Activated T-helper 1 cell treated with anti-CD3 and anti-CD28 coated beads, Interleukin-12 subunit alpha, Interleukin-12 subunit beta, Interleukin-2, Interleukin-4 antibody, amounts not matched to agents 30 ng/mL and 10 ng/mL and 1 ng/mL, durations not matched to agents 14 hours and 24 hours and 36 hours (primary cell): ENCODE data around the gene PTPRU. TPM values are rescaled to one million over a fixed set of nuclear protein-coding genes. Genes with fewer than 3 reads are reported as not detected.

Source experiments
- DNase-seq: peaks from one replicate; pipeline ENCODE4 v3.0.0; 2021; ENCODE audit warnings: low spot score
- H3K27ac Mint-ChIP-seq: one replicate; pipeline ENCODE4 v1.8.0; 2021; ENCODE audit warnings: mild to moderate bottlenecking, mixed read lengths
- H3K27me3 Mint-ChIP-seq: one replicate; pipeline ENCODE4 v1.8.0; 2022; ENCODE audit warnings: mild to moderate bottlenecking, moderate library complexity, mixed read lengths; ENCODE audit not compliant: insufficient read depth
- H3K36me3 Mint-ChIP-seq: one replicate; pipeline ENCODE4 v1.8.0; 2021; ENCODE audit warnings: low read depth, mixed read lengths
- H3K4me1 Mint-ChIP-seq: one replicate; pipeline ENCODE4 v1.8.0; 2021; ENCODE audit warnings: low read depth, mixed read lengths
- H3K4me3 Mint-ChIP-seq: one replicate; pipeline ENCODE4 v1.8.0; 2021; ENCODE audit warnings: mild to moderate bottlenecking, moderate library complexity, mixed read lengths
- H3K9me3 Mint-ChIP-seq: one replicate; pipeline ENCODE4 v1.8.0; 2021; ENCODE audit warnings: mixed read lengths
- intact Hi-C: fragments of 100-400 bp; cut with micrococcal nuclease; formaldehyde crosslinking; loops from one replicate; pipeline ENCODE4 v1.15.1; 2024
- total RNA-seq: library from RNA; stranded (reverse); gene quantifications from 2 replicates; pipeline ENCODE4 v1.2.3, GENCODE V29; 2022

The PTPRU gene
- total RNA-seq, 1 donor from 2014 or later: 0.67 TPM

DNA sequence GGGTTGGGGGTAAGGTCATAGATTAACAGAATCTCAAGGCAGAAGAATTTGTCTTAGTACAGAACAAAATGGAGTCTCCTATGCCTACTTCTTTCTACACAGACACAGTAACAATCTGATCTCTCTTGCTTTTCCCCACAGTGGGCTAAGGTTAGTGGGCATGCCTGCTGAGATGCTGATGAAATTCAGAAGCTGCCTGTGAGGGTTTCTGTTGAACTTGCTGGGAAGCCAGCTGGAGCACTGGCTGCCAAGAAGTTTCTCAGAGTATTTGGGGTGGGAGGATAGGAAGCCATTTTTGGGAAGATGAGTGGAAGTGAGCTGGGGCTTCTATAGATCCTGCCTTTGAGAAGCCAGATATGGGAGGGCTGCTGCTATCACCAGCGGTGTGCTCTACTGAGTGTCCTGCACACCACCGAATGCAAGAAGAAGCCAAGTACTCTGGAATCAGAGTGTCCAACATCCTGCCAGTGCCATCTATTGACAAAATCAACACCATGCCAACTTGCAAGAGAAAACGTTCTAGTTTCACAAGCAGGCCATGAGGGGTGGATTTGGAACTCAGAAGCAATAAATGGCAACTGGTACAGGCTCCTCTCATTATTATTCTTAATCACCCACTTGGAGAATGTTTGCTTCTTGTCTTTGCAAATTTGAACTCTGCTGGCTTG, 102.7 kb downstream of the PTPRU start:
- no peaks in the 10 kb centered on the region for H3K36me3 Mint-ChIP-seq

DNA sequence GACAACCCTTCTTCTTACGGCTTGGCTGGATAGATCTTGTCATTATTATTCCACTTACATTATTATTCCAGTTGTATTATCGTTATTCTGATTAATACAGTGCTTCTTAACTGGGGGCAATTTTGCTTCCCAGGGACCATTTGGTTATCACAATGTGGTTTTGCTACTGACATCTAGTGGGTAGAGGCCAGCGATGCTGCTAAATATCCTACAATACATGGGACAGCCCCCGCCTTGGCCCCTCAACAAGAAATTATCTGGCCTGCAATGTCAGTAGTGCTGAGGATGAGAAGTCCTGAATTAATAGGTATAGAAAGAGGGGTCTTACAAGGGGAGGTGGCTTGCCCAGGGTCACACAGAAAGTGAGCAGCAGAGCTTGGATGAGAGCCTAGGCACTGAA, 105.6 kb downstream of the PTPRU start:
- H3K4me1 Mint-ChIP-seq: no peaks in the 10 kb centered on the region
- no peak for DNase-seq
- no peaks in the 10 kb centered on the region for H3K36me3 Mint-ChIP-seq
- intact Hi-C loops: loop anchor here (2.0 kb wide), 1 partner anchor 105 kb away; the partner anchor contains the start of gene PTPRU
- no peaks in the 10 kb centered on the region for H3K9me3 Mint-ChIP-seq
- H3K4me3 Mint-ChIP-seq: no peak overlapping the region
- peaks cover 19% of the 10 kb centered on the region for H3K27me3 Mint-ChIP-seq
- no peak overlapping the region for H3K27ac Mint-ChIP-seq

More for the DNA sequence above, 102.7 kb downstream of the PTPRU start:
- intact Hi-C loops: no loop called here
- Mint-ChIP-seq H3K4me1 (no peaks in the 10 kb centered on the region), H3K4me3 (no peak overlapping the region), H3K9me3 (no peaks in the 10 kb centered on the region), H3K27ac (no peak overlapping the region), H3K27me3 (peaks cover 17% of the 10 kb centered on the region)
- DNase-seq: no peak

DNA sequence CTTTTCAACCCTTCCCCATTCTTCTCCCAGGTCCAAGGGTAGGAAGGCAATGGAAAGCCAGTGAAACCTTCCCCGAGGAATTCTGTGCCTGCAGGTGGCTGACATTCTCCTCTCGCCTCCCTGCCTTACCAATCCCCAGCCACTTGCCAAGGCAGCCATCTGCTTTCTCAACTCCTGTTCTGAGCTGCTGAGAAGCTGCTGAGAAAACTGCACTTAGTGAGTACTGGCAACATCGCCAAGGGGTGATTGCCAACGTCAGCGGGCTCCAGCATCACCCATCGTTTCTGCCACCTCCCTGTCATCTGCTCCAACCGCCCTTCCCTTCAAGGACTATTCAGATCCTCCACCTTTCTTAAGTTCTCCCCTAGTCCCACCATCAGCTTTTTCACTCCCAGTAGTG, 106.0 kb downstream of the PTPRU start:
- no peak overlapping the region for H3K4me3 Mint-ChIP-seq
- intact Hi-C loops: no loop called here
- DNase-seq: no peak
- peaks cover 21% of the 10 kb centered on the region for H3K27me3 Mint-ChIP-seq
- H3K4me1 Mint-ChIP-seq: no peaks in the 10 kb centered on the region
- no peaks in the 10 kb centered on the region for H3K9me3 Mint-ChIP-seq
- H3K27ac Mint-ChIP-seq: no peak overlapping the region
- H3K36me3 Mint-ChIP-seq: no peaks in the 10 kb centered on the region

DNA sequence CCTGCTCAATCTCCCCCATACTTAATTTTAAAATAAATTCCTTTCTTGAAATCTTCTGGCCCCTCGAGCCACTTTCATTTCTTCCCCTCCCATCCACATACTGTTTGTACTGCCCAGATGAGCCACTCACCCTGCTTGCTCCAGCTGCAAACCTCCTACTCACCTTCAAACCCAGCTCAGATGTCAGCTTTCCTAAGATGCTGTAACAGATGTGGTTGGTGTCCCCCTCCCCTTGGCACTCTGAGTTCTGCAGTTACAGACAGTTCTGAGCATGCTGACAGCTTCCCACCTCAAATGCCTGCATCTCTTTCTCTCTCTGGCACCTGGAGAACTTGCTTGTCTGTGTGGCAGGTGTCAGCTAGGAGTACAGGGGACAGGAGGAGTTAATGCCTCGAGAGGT, 106.7 kb downstream of the PTPRU start:
- no peaks in the 10 kb centered on the region for H3K4me1 Mint-ChIP-seq
- peaks cover 21% of the 10 kb centered on the region for H3K27me3 Mint-ChIP-seq
- H3K4me3 Mint-ChIP-seq: no peak overlapping the region
- intact Hi-C loops: no loop called here
- no peaks in the 10 kb centered on the region for H3K36me3 Mint-ChIP-seq
- no peaks in the 10 kb centered on the region for H3K9me3 Mint-ChIP-seq
- H3K27ac Mint-ChIP-seq: no peak overlapping the region
- DNase-seq: no peak

DNA sequence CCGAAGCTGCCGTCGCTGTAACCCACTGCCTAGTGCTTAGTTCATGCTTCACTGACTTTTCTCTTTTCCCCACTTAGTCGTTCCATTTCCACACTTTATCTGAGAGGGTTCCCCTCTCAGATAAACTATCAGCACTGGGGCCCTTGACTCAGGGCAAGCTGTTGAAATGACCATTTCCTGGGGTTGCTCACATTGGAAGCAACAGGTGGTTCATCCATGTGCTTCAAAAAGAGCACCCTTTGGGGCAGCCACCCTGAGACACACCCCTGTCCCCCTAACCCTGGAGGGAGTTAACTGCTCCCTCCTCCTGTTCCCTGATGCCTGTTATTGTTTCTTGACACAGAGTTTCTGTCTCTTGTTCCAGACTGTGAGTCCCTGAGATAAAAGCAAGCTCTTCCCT, 107.2 kb downstream of the PTPRU start:
- no peaks in the 10 kb centered on the region for H3K36me3 Mint-ChIP-seq
- H3K9me3 Mint-ChIP-seq: no peaks in the 10 kb centered on the region
- H3K27me3 Mint-ChIP-seq: peaks cover 21% of the 10 kb centered on the region
- no peak overlapping the region for H3K4me3 Mint-ChIP-seq
- DNase-seq: no peak
- no peak overlapping the region for H3K27ac Mint-ChIP-seq
- H3K4me1 Mint-ChIP-seq: no peaks in the 10 kb centered on the region
- intact Hi-C loops: no loop called here

DNA sequence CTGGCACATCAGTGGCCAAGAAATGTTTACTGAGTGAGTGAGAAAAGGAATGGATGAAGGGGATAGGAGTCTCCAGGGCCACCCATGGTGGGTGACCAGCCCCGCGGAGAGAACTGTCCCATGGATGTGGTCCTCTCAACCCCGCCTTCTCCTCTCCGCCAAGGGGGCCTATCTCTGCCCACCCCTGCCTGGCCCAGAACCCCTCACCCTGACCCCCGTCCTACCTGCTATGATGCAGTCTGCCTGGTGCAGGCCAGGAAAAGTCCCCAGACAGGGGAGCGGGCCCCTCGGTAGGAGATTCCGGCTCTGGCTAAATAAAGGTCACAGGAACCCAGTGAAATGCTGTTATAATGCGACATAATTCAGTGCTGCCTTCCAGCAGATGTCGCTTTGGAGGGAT, 107.6 kb downstream of the PTPRU start:
- intact Hi-C loops: no loop called here
- Mint-ChIP-seq H3K27ac (no peak overlapping the region), H3K4me1 (no peaks in the 10 kb centered on the region), H3K27me3 (peaks cover 21% of the 10 kb centered on the region), H3K9me3 (no peaks in the 10 kb centered on the region), H3K4me3 (no peak overlapping the region), H3K36me3 (no peaks in the 10 kb centered on the region)
- no peak for DNase-seq

DNA sequence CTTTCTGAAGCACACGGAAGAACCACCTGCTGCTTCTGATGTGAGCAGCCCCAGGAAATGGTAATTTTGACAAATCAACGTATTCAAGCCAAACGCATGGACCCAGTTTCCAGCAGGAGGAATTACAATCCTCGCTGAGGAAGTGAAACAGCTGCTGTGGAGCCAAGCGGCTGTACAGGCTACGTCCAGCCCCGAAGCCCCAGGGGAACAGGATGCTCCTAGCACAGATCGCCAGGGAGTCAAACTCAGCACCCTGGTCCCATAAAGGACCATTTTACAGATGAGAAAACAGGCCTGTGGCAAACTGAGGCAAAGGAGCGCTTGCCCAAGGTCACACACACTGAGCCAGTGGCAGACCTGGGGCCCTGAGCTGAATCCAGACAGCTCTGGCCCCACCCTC, 108.0 kb downstream of the PTPRU start:
- H3K4me1 Mint-ChIP-seq: no peaks in the 10 kb centered on the region
- peaks cover 21% of the 10 kb centered on the region for H3K27me3 Mint-ChIP-seq
- no peak overlapping the region for H3K27ac Mint-ChIP-seq
- intact Hi-C loops: no loop called here
- H3K4me3 Mint-ChIP-seq: no peak overlapping the region
- no peak for DNase-seq
- H3K36me3 Mint-ChIP-seq: no peaks in the 10 kb centered on the region
- H3K9me3 Mint-ChIP-seq: no peaks in the 10 kb centered on the region

DNA sequence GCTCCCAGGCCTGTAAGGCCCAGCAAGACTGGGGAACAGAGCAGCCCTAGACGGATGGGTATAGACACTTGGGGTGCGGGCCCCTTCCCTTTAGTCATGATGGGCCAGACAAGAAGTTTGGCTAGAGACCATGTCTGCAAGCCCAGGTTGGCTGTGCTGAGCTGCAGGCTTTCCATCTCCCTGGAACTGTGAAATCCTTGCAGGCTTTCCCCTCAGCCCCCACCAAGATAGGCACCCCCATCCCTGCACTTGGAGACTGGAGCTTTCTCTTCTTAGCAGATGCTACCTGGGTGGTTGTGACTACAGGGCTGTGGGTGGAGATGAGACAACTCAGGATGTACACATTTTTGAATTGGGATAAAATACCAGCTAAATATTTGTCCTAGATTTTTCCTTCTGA, 110.3 kb downstream of the PTPRU start:
- no peaks in the 10 kb centered on the region for H3K36me3 Mint-ChIP-seq
- H3K27me3 Mint-ChIP-seq: peaks cover 26% of the 10 kb centered on the region
- H3K4me3 Mint-ChIP-seq: no peak overlapping the region
- intact Hi-C loops: no loop called here
- H3K9me3 Mint-ChIP-seq: no peaks in the 10 kb centered on the region
- H3K4me1 Mint-ChIP-seq: no peaks in the 10 kb centered on the region
- DNase-seq: no peak
- H3K27ac Mint-ChIP-seq: no peak overlapping the region

DNA sequence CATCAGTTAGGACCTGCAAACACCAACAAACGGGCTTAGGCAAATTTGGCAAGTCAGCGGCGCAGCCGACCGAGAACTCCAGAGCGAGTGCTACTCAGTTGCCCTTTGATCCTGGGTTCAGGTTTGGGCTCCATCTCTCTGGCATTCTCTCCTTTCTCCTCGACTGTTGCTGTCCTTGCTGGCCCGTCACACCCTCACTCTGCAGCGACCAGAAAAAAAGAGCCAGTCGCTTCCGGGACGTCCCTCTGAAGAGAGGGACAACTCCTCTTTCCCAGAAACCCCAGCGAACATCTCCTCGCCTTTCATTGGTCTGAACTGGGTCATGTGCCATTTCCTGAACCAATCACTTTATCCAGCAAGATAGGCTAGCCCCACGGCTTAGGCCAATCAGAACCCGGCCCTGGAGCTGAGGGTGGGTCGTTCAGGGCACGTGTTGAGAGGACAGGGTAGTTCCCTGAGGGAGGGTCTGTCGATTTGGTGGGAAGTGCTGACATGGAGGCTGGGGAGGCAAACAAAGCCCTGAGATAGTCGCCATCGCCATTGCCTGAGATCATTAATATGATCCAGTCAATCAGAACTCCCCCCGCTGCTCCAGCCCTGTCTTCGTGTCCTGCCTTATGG, 113.7 kb downstream of the PTPRU start:
- peaks cover 17% of the 10 kb centered on the region for H3K27me3 Mint-ChIP-seq
- no peak overlapping the region for H3K27ac Mint-ChIP-seq
- no peaks in the 10 kb centered on the region for H3K9me3 Mint-ChIP-seq
- no peak overlapping the region for H3K4me3 Mint-ChIP-seq
- H3K36me3 Mint-ChIP-seq: no peaks in the 10 kb centered on the region
- intact Hi-C loops: no loop called here
- no peak for DNase-seq
- no peaks in the 10 kb centered on the region for H3K4me1 Mint-ChIP-seq

DNA sequence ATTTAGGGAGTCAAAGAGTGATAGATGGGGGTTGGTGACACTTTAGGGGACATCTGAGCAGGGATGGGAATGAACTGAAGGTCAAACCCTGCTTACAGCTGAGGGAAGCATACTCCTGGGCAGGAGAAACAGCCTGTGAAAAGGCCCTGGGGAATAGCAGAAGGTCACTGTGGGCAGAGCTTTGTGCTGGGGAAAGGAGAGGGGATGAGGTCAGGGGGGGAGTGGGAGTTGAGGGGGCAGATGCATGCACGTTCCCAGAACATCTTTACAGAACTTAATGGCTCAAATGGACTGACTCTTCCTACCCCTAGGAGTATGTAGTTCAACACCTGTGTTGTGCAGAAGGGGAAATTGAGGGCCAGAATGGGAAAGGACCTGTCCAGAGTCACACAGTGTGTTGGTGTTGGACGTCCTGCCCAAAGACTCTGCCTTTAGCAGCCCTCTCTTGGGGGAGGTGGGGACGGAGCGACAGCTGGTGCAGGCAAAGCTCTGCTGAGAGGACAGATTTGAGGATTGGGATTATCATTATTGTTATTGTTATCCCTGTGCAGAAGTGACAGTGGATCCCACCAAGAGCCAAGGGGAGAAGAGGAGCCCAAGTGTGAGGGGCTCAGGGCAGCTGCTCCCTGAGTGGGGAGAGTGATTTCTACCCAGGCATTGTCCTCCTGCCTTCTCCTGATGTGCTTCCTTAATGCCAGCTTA, 116.5 kb downstream of the PTPRU start:
- Mint-ChIP-seq H3K27ac (no peak overlapping the region), H3K27me3 (peaks cover 13% of the 10 kb centered on the region), H3K4me1 (no peaks in the 10 kb centered on the region), H3K9me3 (no peaks in the 10 kb centered on the region), H3K36me3 (no peaks in the 10 kb centered on the region), H3K4me3 (no peak overlapping the region)
- DNase-seq: no peak
- intact Hi-C loops: no loop called here

DNA sequence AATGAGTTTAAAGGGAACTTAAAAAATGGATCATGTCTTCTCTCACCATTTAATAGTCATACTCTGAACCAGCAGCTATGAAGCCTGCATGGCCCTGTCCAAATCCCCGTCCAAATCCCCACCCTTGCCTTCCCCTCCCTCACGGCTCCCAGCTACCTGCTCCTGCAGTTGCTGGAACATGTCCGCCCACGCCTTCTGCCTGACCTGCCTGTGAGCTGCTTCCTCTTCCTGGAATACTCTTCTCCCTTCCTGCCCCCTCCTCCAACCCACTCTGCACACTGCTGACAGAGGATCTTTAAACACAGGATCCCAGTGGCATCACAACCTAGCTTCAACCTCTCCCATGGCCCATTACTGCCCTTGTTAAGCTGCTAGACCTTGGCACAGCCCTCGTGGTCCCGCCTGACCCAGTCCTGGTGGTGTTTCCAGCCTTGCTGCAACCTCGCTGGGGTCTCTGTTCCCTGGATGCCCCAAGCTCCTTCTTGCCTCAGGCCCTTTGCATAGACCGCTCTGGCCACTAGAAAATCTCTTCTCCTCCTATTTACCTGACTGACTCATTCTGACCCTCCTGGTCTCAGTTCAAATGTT, 118.3 kb downstream of the PTPRU start:
- DNase-seq: no peak
- H3K4me3 Mint-ChIP-seq: no peak overlapping the region

DNA sequence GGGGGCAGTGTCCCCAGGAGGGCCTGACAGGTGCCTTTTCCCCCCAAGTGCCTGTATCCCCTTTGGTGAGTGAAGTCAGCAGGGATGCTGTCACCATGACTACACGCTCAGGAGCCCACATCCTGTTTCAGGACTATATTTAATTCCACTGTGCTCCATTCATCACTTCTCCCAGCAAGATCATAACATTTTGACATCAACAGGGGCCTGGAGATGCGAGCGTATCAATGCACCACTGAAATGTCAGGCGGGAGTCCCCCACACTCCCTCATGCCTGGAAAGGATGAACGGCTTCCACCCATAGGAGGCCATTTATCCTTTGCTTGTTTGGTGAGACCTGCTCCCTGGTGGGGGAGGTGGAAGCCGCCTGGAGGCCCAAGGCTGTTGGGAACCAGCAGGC, 119.1 kb downstream of the PTPRU start:
- DNase-seq: no peak
- Mint-ChIP-seq H3K27ac (no peak overlapping the region), H3K36me3 (no peaks in the 10 kb centered on the region)

More for the DNA sequence above, 118.3 kb downstream of the PTPRU start:
- Mint-ChIP-seq H3K27me3 (peaks cover 13% of the 10 kb centered on the region), H3K9me3 (no peaks in the 10 kb centered on the region), H3K36me3 (no peaks in the 10 kb centered on the region), H3K4me1 (no peaks in the 10 kb centered on the region), H3K27ac (no peak overlapping the region)
- intact Hi-C loops: no loop called here

DNA sequence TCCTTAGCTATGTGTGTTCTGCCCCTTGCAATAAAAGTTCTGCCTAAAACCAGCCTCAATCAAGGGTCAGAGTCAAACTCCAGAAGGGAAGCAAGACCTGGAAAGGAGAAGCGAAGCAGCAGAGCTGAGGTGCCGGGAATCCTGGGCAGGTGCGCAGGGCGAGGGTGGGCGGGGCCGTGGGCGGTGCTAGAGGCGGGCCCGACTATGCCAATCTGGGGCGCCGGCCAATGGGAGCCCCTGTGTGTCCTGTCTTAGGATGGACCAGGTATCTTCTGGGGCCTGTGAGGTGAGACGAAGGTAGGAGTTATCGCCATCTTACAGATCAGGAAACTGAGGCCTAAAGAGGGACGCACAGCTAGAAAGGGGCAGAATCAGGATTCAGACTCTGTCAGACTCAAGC, 120.3 kb downstream of the PTPRU start:
- Mint-ChIP-seq H3K27me3 (peaks cover 11% of the 10 kb centered on the region), H3K36me3 (no peaks in the 10 kb centered on the region), H3K4me1 (no peaks in the 10 kb centered on the region), H3K9me3 (no peaks in the 10 kb centered on the region), H3K4me3 (no peak overlapping the region), H3K27ac (no peak overlapping the region)
- no peak for DNase-seq
- intact Hi-C loops: no loop called here

More for the DNA sequence above, 119.1 kb downstream of the PTPRU start:
- intact Hi-C loops: no loop called here
- peaks cover 13% of the 10 kb centered on the region for H3K27me3 Mint-ChIP-seq
- no peaks in the 10 kb centered on the region for H3K9me3 Mint-ChIP-seq
- no peaks in the 10 kb centered on the region for H3K4me1 Mint-ChIP-seq
- H3K4me3 Mint-ChIP-seq: no peak overlapping the region
